K562 (cell line): ENCODE results near the gene EXOC4. TPM values are rescaled to one million over a fixed set of nuclear protein-coding genes. Genes with fewer than 3 reads are reported as not detected.
A peak's percentile ranks its signal among the peaks of the same experiment; 100 is the strongest.

Experiments used
- ATAC-seq: fragments of 200-7000 bp; cut with Tn5 transposase; 3 replicates; pipeline ENCODE4 v1.9.1; 2020; ENCODE audit warnings: moderate library complexity
- BruUV-seq: library from RNA; stranded (reverse); fragments of 400-500 nt; replicated peaks from 2 replicates; lab custom pipeline; 2021; lab: Mats Ljungman, UMichigan
- CTCF ChIA-PET: fragments of 300-600 bp; formaldehyde crosslinking; extraction: SDS; loops from one replicate; lab custom pipeline; 2021; ENCODE audit warnings: low intra/inter-chr PET ratio; lab: Yijun Ruan, JAX
- POLR2A ChIA-PET: fragments of 300-600, 350-650 bp; sonication (Branson Sonifier 250); formaldehyde crosslinking; extraction: SDS; loops from one replicate; lab custom pipeline; 2021; ENCODE audit warnings: antibody characterized with exemption, inconsistent platforms; lab: Yijun Ruan, JAX
- DNase-seq, 4 experiments: peaks; one replicate each; pipeline versions ENCODE4 v3.0.0 to v3.0.0-alpha.2; 2011 to 2018; ENCODE audit warnings: low spot score in 3 of 4, mixed read lengths in 3 of 4; ENCODE audit errors: extremely low read depth in 1 of 4
- FAIRE-seq: peaks from 2 replicates; lab custom pipeline; 2011; peaks lifted over from hg19 to GRCh38; lab: Jason Lieb, UNC
- H2AFZ ChIP-seq: 2 replicates; pipeline ENCODE4 v1.6.0; 2011; ENCODE audit warnings: low read depth, low read length, control low read depth, inconsistent platforms
- H3K27ac ChIP-seq: fragments of 200-600 bp; 3 replicates; pipeline ENCODE4 v1.8.0; 2011; ENCODE audit warnings: low read depth, mild to moderate bottlenecking, control low read depth, inconsistent platforms, low read length, moderate library complexity, mixed read lengths; ENCODE audit errors: extremely low read depth
- H3K27me3 ChIP-seq, 2 experiments: fragments of 300-600 bp in 1 of 2; 2 replicates in 1 of 2; 3 replicates in 1 of 2; pipeline versions ENCODE4 v1.6.0 to v1.8.0; 2011; ENCODE audit warnings: inconsistent platforms in 2 of 2, low read length in 2 of 2, mild to moderate bottlenecking in 1 of 2, mixed read lengths in 1 of 2, moderate library complexity in 1 of 2; ENCODE audit not compliant: control insufficient read depth in 2 of 2, insufficient read depth in 2 of 2
- H3K36me3 ChIP-seq: fragments of 300-600 bp; 3 replicates; pipeline ENCODE4 v1.8.0; 2011; ENCODE audit warnings: mild to moderate bottlenecking, low read length, inconsistent platforms; ENCODE audit not compliant: control insufficient read depth, insufficient read depth
- H3K4me1 ChIP-seq, 2 experiments: fragments of 200-600 bp in 1 of 2; replicated peaks in 1 of 2; 2 replicates in 1 of 2; 3 replicates in 1 of 2; pipeline versions ENCODE4 v1.5.1 to v1.8.0; 2011; ENCODE audit warnings: inconsistent platforms in 2 of 2, low read length in 2 of 2, mild to moderate bottlenecking in 1 of 2, mixed read lengths in 1 of 2, moderate library complexity in 1 of 2; ENCODE audit not compliant: control insufficient read depth in 2 of 2, insufficient read depth in 2 of 2
- H3K4me2 ChIP-seq: 2 replicates; pipeline ENCODE4 v1.6.1; 2011; ENCODE audit warnings: low read length, control low read depth, inconsistent platforms, mixed read lengths; ENCODE audit not compliant: insufficient read depth
- H3K4me3 ChIP-seq: fragments of 200-600 bp; sonication (generic), shearing (Covaris generic); 2 replicates; pipeline ENCODE4 v1.5.1; 2016; ENCODE audit warnings: control low read depth, inconsistent platforms
- H3K79me2 ChIP-seq: fragments of 200-600 bp; 3 replicates; pipeline ENCODE4 v1.8.0; 2011; ENCODE audit warnings: low read length, inconsistent platforms; ENCODE audit not compliant: control insufficient read depth, insufficient read depth
- H3K9ac ChIP-seq, 2 experiments: 2 replicates each; pipeline versions ENCODE4 v1.6.0 to v1.6.1; 2011; ENCODE audit warnings: low read depth in 2 of 2, low read length in 2 of 2, control low read depth in 1 of 2, inconsistent platforms in 1 of 2, mild to moderate bottlenecking in 1 of 2, mixed read lengths in 1 of 2; ENCODE audit not compliant: insufficient read depth in 1 of 2
- H3K9me1 ChIP-seq: one replicate; pipeline ENCODE4 v1.6.0; 2011; ENCODE audit warnings: inconsistent platforms, mild to moderate bottlenecking, low read length, moderate library complexity; ENCODE audit not compliant: control insufficient read depth, insufficient read depth
- H3K9me3 ChIP-seq: replicated peaks from 2 replicates; pipeline ENCODE4 v1.5.1; 2011; ENCODE audit warnings: low read depth, low read length, inconsistent platforms; ENCODE audit not compliant: control insufficient read depth, insufficient read depth
- H4K20me1 ChIP-seq: replicated peaks from 2 replicates; pipeline ENCODE4 v1.6.1; 2011; ENCODE audit warnings: low read length, inconsistent platforms, mixed read lengths; ENCODE audit not compliant: control insufficient read depth, insufficient read depth
- BRCA1 ChIP-seq, 2 experiments: fragments of 450-650 bp in 1 of 2; sonication (generic) in 1 of 2; formaldehyde crosslinking in 1 of 2; IDR thresholded peaks; 2 replicates each; pipeline versions ENCODE4 v1.5.0 to v1.6.1; 2017 to 2020; ENCODE audit warnings: mild to moderate bottlenecking in 1 of 2, missing genetic modification reagents in 1 of 2
- CHAMP1 ChIP-seq: fragments of 450-650 bp; IDR thresholded peaks from 2 replicates; pipeline ENCODE4 v1.6.1; 2016; ENCODE audit warnings: mild to moderate bottlenecking
- CHD1 ChIP-seq: fragments of 200-600 bp; sonication (generic); IDR thresholded peaks from one replicate; pipeline ENCODE4 v1.6.1; 2012; ENCODE audit warnings: mild to moderate bottlenecking, moderate library complexity, low read length, inconsistent platforms
- RBM25 ChIP-seq: fragments of 200-400 bp; formaldehyde crosslinking; IDR thresholded peaks from 2 replicates; pipeline ENCODE4 v1.6.1; 2018; ENCODE audit warnings: low read length, low read depth, moderate library complexity; ENCODE audit not compliant: severe bottlenecking
- in situ Hi-C: fragments of 300-500 bp; cut with MboI; formaldehyde crosslinking; loops from 4 replicates; pipeline ENCODE4 v1.15.0; 2018; ENCODE audit warnings: inconsistent platforms, mixed read lengths
- intact Hi-C: fragments of 100-400 bp; cut with micrococcal nuclease; formaldehyde crosslinking; loops from 2 replicates; pipeline ENCODE4 v1.14.2; 2022
- polyA plus RNA-seq, 8 experiments: library from polyadenylated mRNA; depleted of rRNA in 4 of 8; stranded (reverse) in 5 of 8; unstranded in 3 of 8; fragments of >200 nt; fragmentation: Nextera tagmentation in 2 of 8; fragmentation: Illumina TruSeq in 1 of 8; extraction: Ambion mirVana in 2 of 8; extraction: Trizol in 1 of 8; gene quantifications; 2 replicates each; pipeline versions ENCODE4 v1.2.1 to v1.2.3, GENCODE V29; 2011 to 2014; ENCODE audit warnings: inconsistent platforms in 1 of 8, missing spikeins in 1 of 8
- total RNA-seq, 7 experiments: library from RNA; depleted of rRNA in 6 of 7; stranded (reverse); fragments of >200 nt in 6 of 7; fragmentation: Illumina TruSeq in 2 of 7; extraction: Trizol in 2 of 7; gene quantifications; 2 replicates each; pipeline versions ENCODE4 v1.2.1 to v1.2.3, GENCODE V29; 2011 to 2021; ENCODE audit warnings: low replicate concordance in 1 of 7

EXOC4 gene
- total and polyA plus RNA-seq, 9 of the 15 experiments (the other 6 are each of a cell fraction or from before 2014, with no cell fraction given), result 18.5 to 73.1 (median 46.6) TPM

DNA sequence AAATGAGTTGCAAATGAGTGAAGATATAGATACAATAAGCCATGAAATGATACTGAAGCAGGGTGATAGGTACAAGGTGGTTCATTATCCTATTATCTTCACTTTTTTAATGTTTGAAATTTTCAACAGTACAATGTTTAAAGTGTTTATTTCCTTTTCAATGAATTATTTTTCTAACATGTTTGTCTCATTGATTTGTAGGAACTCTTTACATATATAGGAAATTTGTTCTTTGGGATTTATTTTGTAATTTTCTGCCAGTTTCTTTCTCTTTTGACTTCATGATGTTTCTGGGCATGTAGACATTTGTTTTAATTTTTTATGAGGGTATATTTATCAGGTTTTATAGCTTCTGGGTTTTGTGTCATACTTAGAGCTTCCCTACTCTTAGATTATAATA, 108.9 kb downstream of the EXOC4 start:
- H3K79me2 ChIP-seq, result no peaks in the 10 kb centered on the region
- CTCF ChIA-PET, result no interaction called here
- BruUV-seq, result no TSS peak
- TF ChIP-seq CHD1, result no peak
- peak; percentile 83 for TF ChIP-seq CHAMP1
- no peak for TF ChIP-seq BRCA1 (IDR thresholded peaks at IDR 0.05)
- TF ChIP-seq BRCA1 (CRISPR knock-in tag; IDR thresholded peaks at IDR 0.05), result no peak
- TF ChIP-seq RBM25, result peak; percentile 69
- no peaks in the 10 kb centered on the region for H3K9me1 ChIP-seq
- no peak overlapping the region for H3K4me3 ChIP-seq
- POLR2A ChIA-PET, result no interaction called here
- H2AFZ ChIP-seq, result no peak overlapping the region
- no peaks in the 10 kb centered on the region for H3K27me3 ChIP-seq
- H3K36me3 ChIP-seq, result no peaks in the 10 kb centered on the region; the same call in 2 of the 3 replicates
- ATAC-seq (no peak), DNase-seq (no peak), FAIRE-seq (no peak)
- H3K4me1 ChIP-seq, result peaks cover 0 to 8% of the 10 kb centered on the region in 2 experiments; a peak in 3 of 5 replicates
- in situ Hi-C loops (no loop called here), intact Hi-C loops (no loop called here)
- no peaks in the 10 kb centered on the region for H4K20me1 ChIP-seq
- H3K9me3 ChIP-seq, result no peaks in the 10 kb centered on the region
- no peak overlapping the region for H3K27ac ChIP-seq
- H3K9ac ChIP-seq, result no peak overlapping the region
- H3K4me2 ChIP-seq, result no peak overlapping the region
